Subcutaneous abdominal adipose tissue (tissue), 5 donors: ENCODE measurements around the gene SMIM22.

Experiments
- H3K27ac ChIP-seq: one replicate; pipeline ENCODE4 v1.7.0; 2013; ENCODE audit warnings: low read depth, mild to moderate bottlenecking, inconsistent platforms, low read length, moderate library complexity
- H3K27me3 ChIP-seq, 5 donors: one replicate each; pipeline ENCODE4 v1.7.0; 2013; ENCODE audit warnings: low read length in 5 of 5, inconsistent platforms in 1 of 5; ENCODE audit not compliant: control insufficient read depth in 5 of 5, insufficient read depth in 4 of 5
- H3K36me3 ChIP-seq, 5 donors: one replicate each; pipeline ENCODE4 v1.7.0; 2013; ENCODE audit warnings: low read length in 5 of 5; ENCODE audit not compliant: control insufficient read depth in 5 of 5, insufficient read depth in 5 of 5
- H3K4me1 ChIP-seq, 5 donors: one replicate each; pipeline ENCODE4 v1.7.0; 2013; ENCODE audit warnings: low read length in 5 of 5, mild to moderate bottlenecking in 3 of 5, moderate library complexity in 1 of 5; ENCODE audit not compliant: control insufficient read depth in 5 of 5, insufficient read depth in 5 of 5
- H3K4me3 ChIP-seq, 5 donors: one replicate each; pipeline ENCODE4 v1.7.0; 2013; ENCODE audit warnings: low read length in 5 of 5, low read depth in 1 of 5
- H3K9ac ChIP-seq, 5 donors: one replicate each; pipeline ENCODE4 v1.7.0; 2013; ENCODE audit warnings: low read length in 5 of 5, mild to moderate bottlenecking in 4 of 5, moderate library complexity in 3 of 5
- H3K9me3 ChIP-seq, 5 donors: one replicate each; pipeline ENCODE4 v1.7.0; 2013; ENCODE audit warnings: low read length in 5 of 5; ENCODE audit not compliant: control insufficient read depth in 5 of 5
- donor health status: healthy.
- donor health status: healthy.
- donor health status: healthy.
- donor health status: healthy.
- donor health status: healthy.

SMIM22 gene

GRCh38 chr16:4790871-4791270 is 4.3 kb upstream of the SMIM22 start:
- H3K36me3 ChIP-seq: no peaks in the 10 kb centered on the region
- no peak overlapping the region for H3K27ac ChIP-seq
- no peaks in the 10 kb centered on the region for H3K9me3 ChIP-seq
- no peaks in the 10 kb centered on the region for H3K4me1 ChIP-seq
- H3K27me3 ChIP-seq: peaks cover 0 to 2% (median 0%) of the 10 kb centered on the region in 5 donors
- H3K4me3 ChIP-seq: no peak overlapping the region
- no peak overlapping the region for H3K9ac ChIP-seq

- Histone ChIP-seq H3K27me3 (no peaks in the 10 kb centered on the region), H3K4me3 (no peak overlapping the region), H3K36me3 (peaks cover 0 to 11% (median 0%) of the 10 kb centered on the region in 5 donors), H3K27ac (no peak overlapping the region), H3K9me3 (no peaks in the 10 kb centered on the region), H3K9ac (no peak overlapping the region), H3K4me1 (no peaks in the 10 kb centered on the region)
Measured at GRCh38 chr16:4792951-4793513, 2.1 kb upstream of the SMIM22 start.

- Histone ChIP-seq H3K36me3 (peaks cover 0 to 16% (median 3%) of the 10 kb centered on the region in 5 donors), H3K4me1 (peaks cover 0 to 10% (median 0%) of the 10 kb centered on the region in 5 donors), H3K4me3 (no peak overlapping the region), H3K27ac (no peak overlapping the region), H3K9ac (no peak overlapping the region), H3K27me3 (no peaks in the 10 kb centered on the region), H3K9me3 (no peaks in the 10 kb centered on the region)
Measured at GRCh38 chr16:4795828-4796572, 831 bp downstream of the SMIM22 start.

GRCh38 chr16:4796982-4797804 is 2.0 kb downstream of the SMIM22 start:
- Histone ChIP-seq H3K36me3 (peaks cover 0 to 16% (median 3%) of the 10 kb centered on the region in 5 donors), H3K4me3 (no peak overlapping the region), H3K9me3 (no peaks in the 10 kb centered on the region), H3K27me3 (no peaks in the 10 kb centered on the region), H3K4me1 (peaks cover 0 to 22% (median 11%) of the 10 kb centered on the region in 5 donors), H3K9ac (no peak overlapping the region), H3K27ac (no peak overlapping the region)

GRCh38 chr16:4797805-4798252 is 2.7 kb downstream of the SMIM22 start:
- H3K4me3 ChIP-seq: no peak overlapping the region
- no peaks in the 10 kb centered on the region for H3K9me3 ChIP-seq
- no peak overlapping the region for H3K9ac ChIP-seq
- no peak overlapping the region for H3K27ac ChIP-seq
- H3K4me1 ChIP-seq: peaks cover 0 to 23% (median 11%) of the 10 kb centered on the region in 5 donors
- no peaks in the 10 kb centered on the region for H3K27me3 ChIP-seq
- peaks cover 0 to 16% (median 3%) of the 10 kb centered on the region in 5 donors for H3K36me3 ChIP-seq

GRCh38 chr16:4798456-4798855 is 3.3 kb downstream of the SMIM22 start:
- no peak overlapping the region for H3K4me3 ChIP-seq
- H3K36me3 ChIP-seq: peaks cover 0 to 16% (median 3%) of the 10 kb centered on the region in 5 donors
- H3K27ac ChIP-seq: no peak overlapping the region
- H3K9me3 ChIP-seq: no peaks in the 10 kb centered on the region
- peaks cover 0 to 29% (median 17%) of the 10 kb centered on the region in 5 donors for H3K4me1 ChIP-seq
- no peak overlapping the region for H3K9ac ChIP-seq
- H3K27me3 ChIP-seq: no peaks in the 10 kb centered on the region

- no peak overlapping the region for H3K4me3 ChIP-seq
- H3K36me3 ChIP-seq: peaks cover 0 to 20% (median 5%) of the 10 kb centered on the region in 5 donors
- H3K9ac ChIP-seq: no peak overlapping the region
- no peaks in the 10 kb centered on the region for H3K9me3 ChIP-seq
- H3K27me3 ChIP-seq: no peaks in the 10 kb centered on the region
- peaks cover 0 to 33% (median 18%) of the 10 kb centered on the region in 5 donors for H3K4me1 ChIP-seq
- no peak overlapping the region for H3K27ac ChIP-seq
Measured at GRCh38 chr16:4799171-4799855, 4.1 kb downstream of the SMIM22 start.

GRCh38 chr16:4800290-4801041 is 5.3 kb downstream of the SMIM22 start:
- Histone ChIP-seq H3K9me3 (no peaks in the 10 kb centered on the region), H3K27ac (no peak overlapping the region), H3K27me3 (no peaks in the 10 kb centered on the region), H3K9ac (no peak overlapping the region), H3K36me3 (peaks cover 0 to 32% (median 16%) of the 10 kb centered on the region in 5 donors), H3K4me3 (peak overlapping the region in 1 of 5 donors; percentile 83), H3K4me1 (peaks cover 0 to 33% (median 18%) of the 10 kb centered on the region in 5 donors)
